ENCODE data around the gene SLC35E1. TPM values are rescaled to one million over a fixed set of nuclear protein-coding genes. Genes with fewer than 3 reads are reported as not detected.
A peak's percentile ranks its signal among the peaks of the same experiment; 100 is the strongest.

The SLC35E1 gene
- total and polyA plus RNA-seq, 2 of the 13 experiments (the other 11 are each of a cell fraction or from before 2014, with no cell fraction given), result 21.2 to 46.5 TPM

GRCh38 chr19:16581971-16582343 is 9.7 kb upstream of the SLC35E1 start:
- CTCF ChIA-PET (ENCODE audit: low intra/inter-chr PET ratio, low total read pairs), result no interaction called here
- no peak overlapping the region for H3K4me3 ChIP-seq (replicated peaks in 1 of 3; ENCODE audit: insufficient read depth in 1 of 3, low read depth in 2 of 3, low read length in 3 of 3)
- H3K4me2 ChIP-seq (ENCODE audit: low read depth, low read length), result no peak overlapping the region
- H3K9ac ChIP-seq (ENCODE audit: insufficient read depth, low read depth, low read length), result no peak overlapping the region
- peaks cover 16% of the 10 kb centered on the region for H3K4me1 ChIP-seq (ENCODE audit: insufficient read depth, low read length)
- intact Hi-C loops (cut with micrococcal nuclease; ENCODE audit: unreplicated experiment) (no loop called here), in situ Hi-C loops (cut with HindIII; ENCODE audit: extremely low pct_ligation_motif_present, low pct_unique_long_range_greater_than_20kb) (no loop called here)
- H3K27me3 ChIP-seq (ENCODE audit: control insufficient read depth in 1 of 2, insufficient read depth in 2 of 2, low read length in 2 of 2), result no peaks in the 10 kb centered on the region
- no peaks in the 10 kb centered on the region for H3K9me3 ChIP-seq (ENCODE audit: low read length)
- no peak for ATAC-seq
- TF ChIP-seq SRSF9 (IDR thresholded peaks at IDR 0.05; ENCODE audit: borderline replicate concordance, insufficient read depth, low read depth, low read length, poor library complexity, severe bottlenecking) (no peak), MXD3 (CRISPR knock-in tag; IDR thresholded peaks at IDR 0.05) (no peak), CREBL2 (CRISPR knock-in tag; IDR thresholded peaks at IDR 0.05; ENCODE audit: borderline replicate concordance) (no peak)
- H3K27ac ChIP-seq (ENCODE audit: extremely low read length, insufficient read depth, low read length), result no peak overlapping the region
- FAIRE-seq, result no peak
- POLR2A ChIA-PET, result no interaction called here
- no peak for DNase-seq (ENCODE audit: low spot score)
- no peak overlapping the region for H2AFZ ChIP-seq (ENCODE audit: low read length)
- 100% methylated on average over 6 of the region's 6 CpGs for WGBS (ENCODE audit: low lambda C conversion rate)
- peaks cover 65% of the 10 kb centered on the region for H3K79me2 ChIP-seq (ENCODE audit: insufficient read depth, low read length)
- H3K36me3 ChIP-seq (replicated peaks in 1 of 2; ENCODE audit: control insufficient read depth in 1 of 2, insufficient read depth in 2 of 2, low read length in 2 of 2), result peaks cover 4 to 20% of the 10 kb centered on the region in 2 experiments; a peak in 4 of 5 replicates
- peaks cover 21% of the 10 kb centered on the region; the same call in 1 of the 2 replicates for H4K20me1 ChIP-seq (ENCODE audit: insufficient read depth, low read length)
- BruUV-seq (replicated peaks), result no TSS peak

GRCh38 chr19:16581145-16581970 is 9.1 kb upstream of the SLC35E1 start:
- DNase-seq (ENCODE audit: low spot score) (no peak), ATAC-seq (0 out of 3 replicates have a peak, but pooled peaks have one; percentile 8), FAIRE-seq (no peak)
- Histone ChIP-seq H3K4me1 (ENCODE audit: insufficient read depth, low read length) (peaks cover 16% of the 10 kb centered on the region), H3K9ac (ENCODE audit: insufficient read depth, low read depth, low read length) (no peak overlapping the region), H2AFZ (ENCODE audit: low read length) (no peak overlapping the region), H3K4me2 (ENCODE audit: low read depth, low read length) (no peak overlapping the region), H3K27me3 (ENCODE audit: control insufficient read depth in 1 of 2, insufficient read depth in 2 of 2, low read length in 2 of 2) (no peaks in the 10 kb centered on the region), H3K4me3 (replicated peaks in 1 of 3; ENCODE audit: insufficient read depth in 1 of 3, low read depth in 2 of 3, low read length in 3 of 3) (no peak overlapping the region), H3K9me3 (ENCODE audit: low read length) (no peaks in the 10 kb centered on the region), H3K36me3 (replicated peaks in 1 of 2; ENCODE audit: control insufficient read depth in 1 of 2, insufficient read depth in 2 of 2, low read length in 2 of 2) (peaks cover 7 to 26% of the 10 kb centered on the region in 2 experiments; a peak in 4 of 5 replicates), H3K79me2 (ENCODE audit: insufficient read depth, low read length) (peaks cover 63% of the 10 kb centered on the region), H4K20me1 (ENCODE audit: insufficient read depth, low read length) (peaks cover 21% of the 10 kb centered on the region; the same call in 1 of the 2 replicates), H3K27ac (ENCODE audit: extremely low read length, insufficient read depth, low read length) (no peak overlapping the region)
- ChIA-PET POLR2A (no interaction called here), CTCF (ENCODE audit: low intra/inter-chr PET ratio, low total read pairs) (no interaction called here)
- 78% methylated on average over 4 of the region's 12 CpGs for WGBS (ENCODE audit: low lambda C conversion rate)
- intact Hi-C loops (cut with micrococcal nuclease; ENCODE audit: unreplicated experiment) (no loop called here), in situ Hi-C loops (cut with HindIII; ENCODE audit: extremely low pct_ligation_motif_present, low pct_unique_long_range_greater_than_20kb) (no loop called here)
- TF ChIP-seq MTF2 (CRISPR knock-in tag; IDR thresholded peaks at IDR 0.05; ENCODE audit: borderline replicate concordance) (no peak), RBM22 (optimal IDR thresholded peaks at IDR 0.05; ENCODE audit: low read length) (peak; percentile 36)
- BruUV-seq (replicated peaks), result no TSS peak

All from HepG2 (cell line).